ENCODE measurements around the gene METTL16. TPM values are rescaled to one million over a fixed set of nuclear protein-coding genes. Genes with fewer than 3 reads are reported as not detected.

Gene METTL16
- total and polyA plus RNA-seq, 2 experiments from 2014 or later = 12.0 to 14.4 TPM

GRCh38 chr17:2366747-2367494 is 144.8 kb downstream of the METTL16 start:
- Histone ChIP-seq H3K27me3 (replicated peaks; ENCODE audit: insufficient read depth) (no peaks in the 10 kb centered on the region), H2AFZ (no peak overlapping the region), H3K9ac (no peak overlapping the region), H3K9me3 (ENCODE audit: low read depth) (no peaks in the 10 kb centered on the region), H3K9me2 (ENCODE audit: insufficient read depth) (no peaks in the 10 kb centered on the region), H3K79me2 (ENCODE audit: insufficient read depth) (no peaks in the 10 kb centered on the region), H3F3A (ENCODE audit: insufficient read depth) (no peaks in the 10 kb centered on the region), H3K4me2 (ENCODE audit: unreplicated experiment) (no peak overlapping the region), H3K4me1 (ENCODE audit: insufficient read depth) (no peaks in the 10 kb centered on the region), H3K4me3 (no peak overlapping the region), H4K20me1 (ENCODE audit: insufficient read depth) (no peaks in the 10 kb centered on the region), H3K27ac (no peak overlapping the region), H3K36me3 (ENCODE audit: low read depth) (no peaks in the 10 kb centered on the region)
- TF ChIP-seq EZH2phosphoT487 (IDR thresholded peaks at IDR 0.05; ENCODE audit: insufficient read depth, low read depth) (no peak), EZH2 (IDR thresholded peaks at IDR 0.05; ENCODE audit: insufficient read depth, poor library complexity, severe bottlenecking) (no peak)
- in situ Hi-C loops (cut with MboI) = no loop called here
- 85 to 92% methylated on average over 15 to 26 of the region's 26 CpGs for WGBS, 2 experiments (ENCODE audit: low coverage in 1 of 2, low lambda C conversion rate in 2 of 2, missing lambda C conversion rate in 2 of 2)
- DNase-seq = no peak

Small RNA genes lying within 50 kb of the gene (small RNA-seq; reads per million reads assigned to genes)
- not detected for gene AC006435.3 (ENCODE audit: low read depth, low replicate concordance)
- gene AC006435.4 (ENCODE audit: low read depth, low replicate concordance) = not detected
- gene AC006435.5 (ENCODE audit: low read depth, low replicate concordance) = not detected

Other genes with a start within 250 kb of the METTL16 start
- gene SMG6, start 208.1 kb downstream of the METTL16 start, total RNA-seq (2014; rRNA removed; shearing (Covaris generic)) = 34.9 and 63.1 TPM in 2 replicates
- gene SMG6, start 208.1 kb downstream of the METTL16 start, polyA plus RNA-seq (2016; fragmentation: Nextera tagmentation; extraction: Ambion mirVana) = 16.8 and 18.7 TPM in 2 replicates
- gene SRR, start 207.9 kb downstream of the METTL16 start, total RNA-seq (2014; rRNA removed; shearing (Covaris generic)) = 24.2 and 26.3 TPM in 2 replicates
- 28.8 and 29.8 TPM in 2 replicates for gene SRR, start 207.9 kb downstream of the METTL16 start, polyA plus RNA-seq (2016; fragmentation: Nextera tagmentation; extraction: Ambion mirVana)
- 44.6 and 73.3 TPM in 2 replicates for gene TSR1, start 175.4 kb downstream of the METTL16 start, total RNA-seq (2014; rRNA removed; shearing (Covaris generic))
- 45.7 and 46.9 TPM in 2 replicates for gene TSR1, start 175.4 kb downstream of the METTL16 start, polyA plus RNA-seq (2016; fragmentation: Nextera tagmentation; extraction: Ambion mirVana)
- gene SGSM2, start 174.4 kb downstream of the METTL16 start, total RNA-seq (2014; rRNA removed; shearing (Covaris generic)) = 29.2 and 32.3 TPM in 2 replicates
- gene SGSM2, start 174.4 kb downstream of the METTL16 start, polyA plus RNA-seq (2016; fragmentation: Nextera tagmentation; extraction: Ambion mirVana) = 17.8 and 19.8 TPM in 2 replicates
- 3.7 and 6.2 TPM in 2 replicates for gene MNT, start 110.8 kb downstream of the METTL16 start, total RNA-seq (2014; rRNA removed; shearing (Covaris generic))
- gene MNT, start 110.8 kb downstream of the METTL16 start, polyA plus RNA-seq (2016; fragmentation: Nextera tagmentation; extraction: Ambion mirVana) = 6.2 and 8.2 TPM in 2 replicates
- 76.4 and 88.7 TPM in 2 replicates for gene PAFAH1B1, start 81.8 kb upstream of the METTL16 start, total RNA-seq (2014; rRNA removed; shearing (Covaris generic))
- gene PAFAH1B1, start 81.8 kb upstream of the METTL16 start, polyA plus RNA-seq (2016; fragmentation: Nextera tagmentation; extraction: Ambion mirVana) = 32.5 and 39.3 TPM in 2 replicates
- 26.1 and 32.7 TPM in 2 replicates for gene CLUH, start 199.9 kb upstream of the METTL16 start, total RNA-seq (2014; rRNA removed; shearing (Covaris generic))
- gene CLUH, start 199.9 kb upstream of the METTL16 start, polyA plus RNA-seq (2016; fragmentation: Nextera tagmentation; extraction: Ambion mirVana) = 16.3 and 16.9 TPM in 2 replicates
- not detected in 2 replicates for gene CCDC92B, start 237.8 kb upstream of the METTL16 start, total RNA-seq (2014; rRNA removed; shearing (Covaris generic))
- not detected in 2 replicates for gene CCDC92B, start 237.8 kb upstream of the METTL16 start, polyA plus RNA-seq (2016; fragmentation: Nextera tagmentation; extraction: Ambion mirVana)